MM.1S (cell line): ENCODE results near the gene TNIK.

Source experiments
- DNase-seq: peaks from one replicate; pipeline ENCODE4 v3.0.0-alpha.2; 2015
- H2AFZ ChIP-seq: fragments of 300-600 bp; sonication (generic); 2 replicates; pipeline ENCODE4 v1.6.0; 2016; ENCODE audit warnings: antibody characterized with exemption, low read length
- H3F3A ChIP-seq: fragments of 300-600 bp; sonication (generic); 2 replicates; pipeline ENCODE4 v1.6.1; 2016; ENCODE audit warnings: mild to moderate bottlenecking, antibody characterized with exemption, low read length, moderate library complexity, mixed read lengths; ENCODE audit not compliant: insufficient read depth
- H3K27ac ChIP-seq: fragments of 300-600 bp; sonication (generic); 2 replicates; pipeline ENCODE4 v1.5.1; 2016; ENCODE audit warnings: mild to moderate bottlenecking, low read length
- H3K27me3 ChIP-seq: fragments of 300-600 bp; sonication (generic); replicated peaks from 2 replicates; pipeline ENCODE4 v1.6.0; 2016; ENCODE audit warnings: low read length; ENCODE audit not compliant: insufficient read depth
- H3K36me3 ChIP-seq: fragments of 300-600 bp; sonication (generic); replicated peaks from 2 replicates; pipeline ENCODE4 v1.6.1; 2016; ENCODE audit warnings: mild to moderate bottlenecking, low read length, mixed read lengths; ENCODE audit not compliant: insufficient read depth
- H3K4me1 ChIP-seq: fragments of 300-600 bp; sonication (generic); 2 replicates; pipeline ENCODE4 v1.6.1; 2016; ENCODE audit warnings: low read length, mixed read lengths
- H3K4me2 ChIP-seq: fragments of 300-600 bp; sonication (generic); 2 replicates; pipeline ENCODE4 v1.6.0; 2016; ENCODE audit warnings: low read depth, low read length
- H3K4me3 ChIP-seq: fragments of 300-600 bp; sonication (generic); 2 replicates; pipeline ENCODE4 v1.5.1; 2016; ENCODE audit warnings: low read length, mixed read lengths
- H3K79me2 ChIP-seq: fragments of 300-600 bp; sonication (generic); 2 replicates; pipeline ENCODE4 v1.6.1; 2016; ENCODE audit warnings: mixed run types, low read length, mixed read lengths
- H3K9ac ChIP-seq: fragments of 300-600 bp; sonication (generic); 2 replicates; pipeline ENCODE4 v1.6.1; 2016; ENCODE audit warnings: low read length, mixed read lengths
- H3K9me2 ChIP-seq: fragments of 300-600 bp; sonication (generic); replicated peaks from 2 replicates; pipeline ENCODE4 v1.6.1; 2016; ENCODE audit warnings: mild to moderate bottlenecking, low read length, mixed read lengths; ENCODE audit not compliant: insufficient read depth
- H3K9me3 ChIP-seq: fragments of 300-600 bp; sonication (generic); replicated peaks from 2 replicates; pipeline ENCODE4 v1.6.1; 2016; ENCODE audit warnings: mild to moderate bottlenecking, low read length, mixed read lengths; ENCODE audit not compliant: insufficient read depth
- H4K20me1 ChIP-seq: fragments of 300-600 bp; sonication (generic); 2 replicates; pipeline ENCODE4 v1.6.1; 2016; ENCODE audit warnings: mild to moderate bottlenecking, low read length, moderate library complexity, mixed read lengths; ENCODE audit not compliant: insufficient read depth
- EZH2 ChIP-seq: fragments of 300-600 bp; sonication (generic); optimal IDR thresholded peaks from 2 replicates; pipeline ENCODE3; 2017; ENCODE audit warnings: low read depth, mild to moderate bottlenecking, antibody characterized with exemption, low read length, mixed read lengths
- EZH2phosphoT487 ChIP-seq: fragments of 300-600 bp; sonication (generic); IDR thresholded peaks from 2 replicates; pipeline ENCODE4 v1.6.1; 2018; ENCODE audit warnings: antibody characterized with exemption, low read length
- TF ChIP-seq, protein P1 (sequence below): fragments of 300-600 bp; sonication (generic); IDR thresholded peaks from 2 replicates; pipeline ENCODE4 v1.5.1; 2016; ENCODE audit warnings: antibody characterized with exemption, low read length, mixed read lengths

TNIK gene

GRCh38 chr3:171363202-171363601, 97.0 kb downstream of the TNIK start:
- H4K20me1 ChIP-seq: no peaks in the 10 kb centered on the region
- no peak overlapping the region for H3K27ac ChIP-seq
- no peaks in the 10 kb centered on the region for H3K4me1 ChIP-seq
- TF ChIP-seq EZH2phosphoT487: no peak
- TF ChIP-seq, protein P1, sequence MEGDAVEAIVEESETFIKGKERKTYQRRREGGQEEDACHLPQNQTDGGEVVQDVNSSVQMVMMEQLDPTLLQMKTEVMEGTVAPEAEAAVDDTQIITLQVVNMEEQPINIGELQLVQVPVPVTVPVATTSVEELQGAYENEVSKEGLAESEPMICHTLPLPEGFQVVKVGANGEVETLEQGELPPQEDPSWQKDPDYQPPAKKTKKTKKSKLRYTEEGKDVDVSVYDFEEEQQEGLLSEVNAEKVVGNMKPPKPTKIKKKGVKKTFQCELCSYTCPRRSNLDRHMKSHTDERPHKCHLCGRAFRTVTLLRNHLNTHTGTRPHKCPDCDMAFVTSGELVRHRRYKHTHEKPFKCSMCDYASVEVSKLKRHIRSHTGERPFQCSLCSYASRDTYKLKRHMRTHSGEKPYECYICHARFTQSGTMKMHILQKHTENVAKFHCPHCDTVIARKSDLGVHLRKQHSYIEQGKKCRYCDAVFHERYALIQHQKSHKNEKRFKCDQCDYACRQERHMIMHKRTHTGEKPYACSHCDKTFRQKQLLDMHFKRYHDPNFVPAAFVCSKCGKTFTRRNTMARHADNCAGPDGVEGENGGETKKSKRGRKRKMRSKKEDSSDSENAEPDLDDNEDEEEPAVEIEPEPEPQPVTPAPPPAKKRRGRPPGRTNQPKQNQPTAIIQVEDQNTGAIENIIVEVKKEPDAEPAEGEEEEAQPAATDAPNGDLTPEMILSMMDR: no peak
- TF ChIP-seq EZH2: no peak
- no peaks in the 10 kb centered on the region for H3K79me2 ChIP-seq
- H3K36me3 ChIP-seq: no peaks in the 10 kb centered on the region
- no peaks in the 10 kb centered on the region for H3K27me3 ChIP-seq
- H3K9me2 ChIP-seq: 0 out of 2 replicates have a peak, but pooled peaks cover 4% of the 10 kb centered on the region
- no peaks in the 10 kb centered on the region for H3K9me3 ChIP-seq
- H3F3A ChIP-seq: no peaks in the 10 kb centered on the region
- H2AFZ ChIP-seq: no peak overlapping the region
- H3K4me2 ChIP-seq: no peak overlapping the region
- no peak for DNase-seq
- no peak overlapping the region for H3K4me3 ChIP-seq
- no peak overlapping the region for H3K9ac ChIP-seq

GRCh38 chr3:171362575-171362974, 97.6 kb downstream of the TNIK start:
- Histone ChIP-seq H3K79me2 (no peaks in the 10 kb centered on the region), H3K27me3 (no peaks in the 10 kb centered on the region), H3K9ac (no peak overlapping the region), H3K9me2 (0 out of 2 replicates have a peak, but pooled peaks cover 4% of the 10 kb centered on the region), H3K27ac (no peak overlapping the region), H3K4me3 (no peak overlapping the region), H3K4me2 (no peak overlapping the region), H3F3A (no peaks in the 10 kb centered on the region), H4K20me1 (no peaks in the 10 kb centered on the region), H2AFZ (no peak overlapping the region), H3K9me3 (no peaks in the 10 kb centered on the region), H3K4me1 (no peaks in the 10 kb centered on the region), H3K36me3 (no peaks in the 10 kb centered on the region)
- TF ChIP-seq, protein P1: no peak
- TF ChIP-seq EZH2phosphoT487: no peak
- no peak for TF ChIP-seq EZH2
- no peak for DNase-seq

DNA sequence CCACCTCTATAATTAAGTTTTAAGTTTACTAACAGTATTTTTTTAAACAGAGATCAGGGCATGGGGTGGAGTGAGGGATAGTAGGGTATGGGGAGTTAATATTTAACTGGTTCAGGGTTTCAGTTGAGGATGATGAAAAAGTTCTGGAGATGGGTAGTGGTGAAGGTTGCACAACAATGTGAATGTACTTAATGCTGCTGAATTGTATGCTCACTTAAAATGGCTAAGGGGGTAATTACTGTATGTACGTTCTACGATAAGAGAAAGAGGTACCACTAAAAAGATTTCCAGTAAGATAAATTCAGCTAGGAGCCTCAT, 101.4 kb downstream of the TNIK start:
- no peaks in the 10 kb centered on the region for H3K36me3 ChIP-seq
- no peak for TF ChIP-seq EZH2
- DNase-seq: no peak
- H3K27ac ChIP-seq: no peak overlapping the region
- H3K9ac ChIP-seq: no peak overlapping the region
- no peaks in the 10 kb centered on the region for H3K4me1 ChIP-seq
- H3K4me3 ChIP-seq: no peak overlapping the region
- no peaks in the 10 kb centered on the region for H3F3A ChIP-seq
- no peaks in the 10 kb centered on the region for H3K27me3 ChIP-seq
- H3K4me2 ChIP-seq: no peak overlapping the region
- H2AFZ ChIP-seq: no peak overlapping the region
- H3K79me2 ChIP-seq: no peaks in the 10 kb centered on the region
- H4K20me1 ChIP-seq: no peaks in the 10 kb centered on the region
- no peaks in the 10 kb centered on the region for H3K9me2 ChIP-seq
- H3K9me3 ChIP-seq: no peaks in the 10 kb centered on the region

DNA sequence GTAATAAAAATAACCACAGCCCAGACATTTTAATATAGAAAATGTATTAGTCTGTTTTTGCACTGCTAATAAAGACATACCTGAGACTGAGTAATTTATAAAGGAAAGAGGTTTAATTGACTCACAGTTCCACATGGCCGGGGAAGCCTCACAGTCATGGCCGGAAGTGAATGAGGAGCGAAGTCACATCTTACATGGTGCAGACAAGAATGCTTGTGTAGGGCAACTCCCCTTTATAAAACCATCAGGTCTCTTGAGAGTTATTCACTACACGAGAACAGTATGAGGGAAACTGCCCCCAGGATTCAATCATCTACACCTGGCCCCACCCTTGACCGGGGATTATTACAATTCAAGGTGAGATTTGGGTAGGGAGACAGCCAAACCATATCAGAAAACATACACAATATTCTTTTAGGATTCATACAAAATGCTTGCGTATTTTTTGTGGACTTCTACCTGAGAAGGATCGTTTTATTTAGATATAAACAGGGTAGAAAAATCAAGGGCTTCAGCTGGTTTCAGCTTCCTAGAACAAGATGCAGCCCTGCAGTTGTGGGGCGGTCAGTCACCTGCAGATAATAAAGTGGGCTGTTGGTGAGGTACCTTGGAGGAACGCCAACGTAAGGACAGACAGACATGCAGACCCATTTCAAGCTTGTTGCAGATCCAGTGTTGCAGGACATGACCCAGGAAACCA, 101.9 kb downstream of the TNIK start:
- Histone ChIP-seq H3K27ac (no peak overlapping the region), H4K20me1 (no peaks in the 10 kb centered on the region), H3K4me3 (no peak overlapping the region), H3K9me2 (no peaks in the 10 kb centered on the region), H3K9ac (no peak overlapping the region), H3K4me2 (no peak overlapping the region), H2AFZ (no peak overlapping the region), H3K4me1 (no peaks in the 10 kb centered on the region), H3F3A (no peaks in the 10 kb centered on the region), H3K79me2 (no peaks in the 10 kb centered on the region), H3K9me3 (no peaks in the 10 kb centered on the region), H3K27me3 (no peaks in the 10 kb centered on the region), H3K36me3 (no peaks in the 10 kb centered on the region)
- DNase-seq: no peak
- TF ChIP-seq, protein P1: no peak
- TF ChIP-seq EZH2 (no peak), EZH2phosphoT487 (no peak)
